ENCODE measurements around the gene PCSK4.

GRCh38 chr19:1478934-1479707, 11.0 kb downstream of the PCSK4 start, which contains the start of gene C19orf25:
- peak; percentile 63 for TF ChIP-seq ZFX (CRISPR knock-in tag; IDR thresholded peaks at IDR 0.05)
- no peak for TF ChIP-seq ZNF449 (CRISPR knock-in tag; IDR thresholded peaks at IDR 0.05)
- 0 out of 6 replicates have a peak, but pooled peaks of 1 of the 3 experiments have one; percentile 0 for TF ChIP-seq CTCF (IDR thresholded peaks at IDR 0.05 in 2 of 3, conservative IDR thresholded peaks at IDR 0.05 in 1 of 3; ENCODE audit: insufficient read depth in 2 of 3, low read depth in 1 of 3, low read length in 3 of 3)
- peak; percentile 74; the same call in 1 of the 2 replicates for TF ChIP-seq POLR2AphosphoS5 (IDR thresholded peaks at IDR 0.05; ENCODE audit: control insufficient read depth, insufficient read depth, low read depth, low read length)
- no peak for TF ChIP-seq RBM22 (IDR thresholded peaks at IDR 0.05; ENCODE audit: low read depth, low read length, poor library complexity, severe bottlenecking)
- TF ChIP-seq TGIF2 (CRISPR knock-in tag; IDR thresholded peaks at IDR 0.05), result no peak
- no peak for TF ChIP-seq CHD2 (IDR thresholded peaks at IDR 0.05; ENCODE audit: low read depth, low read length)
- TF ChIP-seq ZFP1 (CRISPR knock-in tag; IDR thresholded peaks at IDR 0.05), result no peak
- TF ChIP-seq TAF1 (IDR thresholded peaks at IDR 0.05; ENCODE audit: control insufficient read depth, extremely low read depth, insufficient read depth, low read length, severe bottlenecking), result peak; percentile 78
- TF ChIP-seq NFYB (IDR thresholded peaks at IDR 0.05; ENCODE audit: extremely low read depth, insufficient read length), result no peak
- TF ChIP-seq ZBTB40 (IDR thresholded peaks at IDR 0.05), result peak; percentile 94
- TF ChIP-seq ZBTB40 (CRISPR knock-in tag; IDR thresholded peaks at IDR 0.05), result no peak
- no peak; the same call in 1 of the 2 replicates for TF ChIP-seq JUN (IDR thresholded peaks at IDR 0.05; ENCODE audit: borderline replicate concordance, low read depth, low read length)
- no peak; the same call in 1 of the 2 replicates for TF ChIP-seq JUN (CRISPR knock-in tag; IDR thresholded peaks at IDR 0.05; ENCODE audit: borderline replicate concordance)
